GM12892 (cell line): Measurements from ENCODE around the gene TMEM9B.

ENCODE experiments used
- POLR2A ChIP-seq: IDR thresholded peaks from 2 replicates; pipeline ENCODE4 v1.6.1; 2011; ENCODE audit warnings: low read depth, low read length, control low read depth
- POLR2AphosphoS5 ChIP-seq: IDR thresholded peaks from 2 replicates; pipeline ENCODE4 v1.6.1; 2011; ENCODE audit warnings: low read depth, low read length, control low read depth

- TF ChIP-seq POLR2AphosphoS5 (no peak), POLR2A (no peak)
Measured at GRCh38 chr11:8934742-8935488, 29.3 kb downstream of the TMEM9B start.
